ENCODE results near the gene TRIM3.

- TF ChIP-seq SIN3A (IDR thresholded peaks at IDR 0.05; ENCODE audit: borderline replicate concordance, insufficient read depth, low read length), result no peak
- TF ChIP-seq POLR2AphosphoS5 (IDR thresholded peaks at IDR 0.05; ENCODE audit: low read depth, low read length), result no peak
- TF ChIP-seq TAF1 (IDR thresholded peaks at IDR 0.05; ENCODE audit: borderline replicate concordance, insufficient read depth, low read length), result no peak
Observed at GRCh38 chr11:6402061-6402470, 71.7 kb downstream of the TRIM3 start.
